ENCODE measurements around the gene PDLIM1.

DNA sequence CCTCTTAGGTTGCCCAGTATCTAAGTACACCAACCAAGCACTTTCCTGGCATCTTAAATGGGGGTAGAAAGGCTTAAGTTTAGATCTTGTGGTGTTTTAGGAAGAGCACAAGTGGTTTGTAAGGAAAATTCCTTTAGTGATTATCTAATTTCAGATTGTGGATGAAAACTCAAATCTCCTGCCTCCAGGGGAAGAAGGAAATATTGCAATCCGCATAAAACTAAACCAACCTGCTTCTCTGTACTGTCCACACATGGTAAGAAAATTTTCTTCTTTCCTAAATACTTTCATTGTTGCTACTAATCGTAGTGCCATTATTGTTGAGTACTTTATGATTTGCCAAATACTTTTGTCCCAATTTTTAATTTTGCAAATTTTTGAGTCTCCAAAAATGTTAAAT, 65.7 kb downstream of the PDLIM1 start:
- no peak for TF ChIP-seq ZNF274 (IDR thresholded peaks at IDR 0.05; ENCODE audit: low read depth, low read length)
- no peak for TF ChIP-seq YY1 (IDR thresholded peaks at IDR 0.05; ENCODE audit: insufficient read depth, insufficient read length)
- no peak for TF ChIP-seq SUZ12 (IDR thresholded peaks at IDR 0.05; ENCODE audit: extremely low read depth, insufficient read depth, insufficient read length)

Measured in NT2/D1 (cell line).